HepG2 (cell line): ENCODE results near the gene MYO1E. TPM values are rescaled to one million over a fixed set of nuclear protein-coding genes. Genes with fewer than 3 reads are reported as not detected.

ENCODE experiments used
- ISL2 ChIP-seq: sonication (generic); formaldehyde crosslinking; IDR thresholded peaks from 2 replicates; pipeline ENCODE4 v1.5.0; 2020; ENCODE audit warnings: missing genetic modification reagents
- KLF6 ChIP-seq: IDR thresholded peaks from 2 replicates; pipeline ENCODE4 v1.8.0; 2016; ENCODE audit warnings: missing biosample characterization, missing genetic modification reagents
- MIXL1 ChIP-seq: IDR thresholded peaks from 2 replicates; pipeline ENCODE4 v1.6.1; 2016
- MXD4 ChIP-seq: IDR thresholded peaks from 2 replicates; pipeline ENCODE4 v1.6.1; 2016; ENCODE audit warnings: mild to moderate bottlenecking, missing biosample characterization, missing genetic modification reagents
- NBN ChIP-seq: fragments of 450-650 bp; conservative IDR thresholded peaks from 2 replicates; pipeline ENCODE4 v1.6.1; 2017
- NFKBIZ ChIP-seq: IDR thresholded peaks from 2 replicates; pipeline ENCODE4 v1.6.1; 2018; ENCODE audit warnings: missing genetic modification reagents, missing compliant biosample characterization
- REL ChIP-seq: sonication (generic); formaldehyde crosslinking; conservative IDR thresholded peaks from 2 replicates; pipeline ENCODE4 v1.8.0; 2022; ENCODE audit warnings: mild to moderate bottlenecking, missing genetic modification reagents, moderate library complexity
- STAT5B ChIP-seq: sonication (generic); formaldehyde crosslinking; IDR thresholded peaks from 2 replicates; pipeline ENCODE4 v1.4.0; 2020; ENCODE audit warnings: missing genetic modification reagents
- TEAD2 ChIP-seq: sonication (generic); formaldehyde crosslinking; IDR thresholded peaks from 2 replicates; pipeline ENCODE4 v1.9.0; 2021; ENCODE audit warnings: missing genetic modification reagents
- ZBTB38 ChIP-seq: sonication (generic); formaldehyde crosslinking; IDR thresholded peaks from 2 replicates; pipeline ENCODE4 v1.5.1; 2020; ENCODE audit warnings: mild to moderate bottlenecking, missing genetic modification reagents
- ZNF101 ChIP-seq: sonication (generic); formaldehyde crosslinking; IDR thresholded peaks from 2 replicates; pipeline ENCODE4 v1.4.0; 2020; ENCODE audit warnings: mild to moderate bottlenecking, low read depth, missing genetic modification reagents, borderline replicate concordance
- ZNF781 ChIP-seq: sonication (generic); formaldehyde crosslinking; IDR thresholded peaks from 2 replicates; pipeline ENCODE4 v1.5.1; 2020; ENCODE audit warnings: borderline replicate concordance, mild to moderate bottlenecking, missing genetic modification reagents; ENCODE audit errors: not compliant biosample characterization
- polyA plus RNA-seq, 8 experiments: library from polyadenylated mRNA; depleted of rRNA in 3 of 8; stranded (reverse) in 7 of 8; unstranded in 1 of 8; fragments of >200 nt; fragmentation: Illumina TruSeq in 4 of 8; extraction: Trizol in 4 of 8; gene quantifications; 2 replicates each; pipeline versions ENCODE4 v1.2.1 to v1.2.3, GENCODE V29; 2011 to 2016; ENCODE audit warnings: low read depth in 4 of 8, missing spikeins in 1 of 8, mixed read lengths in 1 of 8; ENCODE audit not compliant: insufficient read depth in 1 of 8
- total RNA-seq, 5 experiments: library from RNA; depleted of rRNA; stranded (reverse); fragments of >200 nt; fragmentation: Illumina TruSeq; extraction: Trizol; gene quantifications; 2 replicates each; pipeline ENCODE4 v1.2.3, GENCODE V29; 2016; ENCODE audit warnings: low read depth in 1 of 5
- TF ChIP-seq, protein P1 (sequence below): sonication (generic); formaldehyde crosslinking; IDR thresholded peaks from 2 replicates; pipeline ENCODE4 v1.4.0; 2020; ENCODE audit warnings: mild to moderate bottlenecking, missing genetic modification reagents
- TF ChIP-seq, protein P2 (sequence below), 2 experiments: sonication (generic) in 1 of 2; formaldehyde crosslinking in 1 of 2; IDR thresholded peaks; 2 replicates each; pipeline versions ENCODE4 v1.4.0 to v1.6.1; 2018 to 2020; ENCODE audit warnings: missing genetic modification reagents in 2 of 2, borderline replicate concordance in 1 of 2, low read depth in 1 of 2, mild to moderate bottlenecking in 1 of 2, missing biosample characterization in 1 of 2
- TF ChIP-seq, protein P3 (sequence below): sonication (generic); formaldehyde crosslinking; IDR thresholded peaks from 2 replicates; pipeline ENCODE4 v1.5.0; 2020; ENCODE audit warnings: mild to moderate bottlenecking, missing genetic modification reagents, borderline replicate concordance
- TF ChIP-seq, protein P4 (sequence below): sonication (generic); formaldehyde crosslinking; IDR thresholded peaks from 2 replicates; pipeline ENCODE4 v1.5.0; 2020; ENCODE audit warnings: missing genetic modification reagents
- TF ChIP-seq, protein P5 (sequence below): sonication (generic); formaldehyde crosslinking; IDR thresholded peaks from 2 replicates; pipeline ENCODE4 v1.5.1; 2020; ENCODE audit warnings: missing genetic modification reagents, mild to moderate bottlenecking, borderline replicate concordance

The MYO1E gene
- total and polyA plus RNA-seq, 2 of the 13 experiments (the other 11 are each of a cell fraction or from before 2014, with no cell fraction given), result 15.7 to 25.1 TPM

DNA sequence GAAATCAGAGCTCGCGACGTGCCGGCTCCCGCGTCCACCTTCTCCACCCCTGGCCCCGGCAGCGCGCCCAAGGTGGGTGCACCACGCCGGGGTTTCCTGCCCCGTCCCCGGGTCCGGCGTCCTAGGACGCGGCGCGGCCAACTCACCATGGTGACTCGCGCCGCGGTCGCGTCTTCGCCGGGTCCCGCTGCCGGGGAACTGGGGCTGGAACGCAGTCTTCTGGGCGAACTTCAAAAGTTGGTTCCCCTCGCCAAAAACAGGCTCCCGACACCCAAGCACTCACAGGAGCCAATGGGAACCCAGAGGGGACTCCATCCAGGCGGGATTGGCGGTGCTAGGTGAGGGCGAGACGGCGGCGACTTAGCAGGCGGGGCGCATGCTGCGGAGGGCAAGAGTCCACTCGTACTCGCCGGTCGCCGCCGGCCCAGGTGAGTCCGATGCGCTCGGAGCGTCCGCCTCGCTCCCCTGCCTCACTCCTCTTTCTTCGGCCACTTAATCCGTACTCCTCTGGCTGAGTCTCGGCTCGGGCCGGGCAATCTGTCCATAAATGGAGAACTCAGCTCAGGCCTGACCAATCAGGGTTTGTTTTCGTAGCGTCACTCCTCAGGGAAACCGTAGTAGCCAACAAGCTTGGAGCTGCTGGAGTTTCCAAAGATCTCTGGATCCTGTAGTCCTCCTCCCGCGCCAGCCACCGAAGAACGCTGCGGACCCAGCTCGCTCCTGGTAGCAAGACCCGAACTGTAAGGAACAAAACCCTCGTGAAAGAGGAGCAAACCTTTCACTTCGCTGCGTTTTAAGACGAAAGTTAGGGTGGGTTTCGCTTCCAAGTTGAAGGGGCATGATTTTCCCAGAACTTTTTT, at the start of gene MYO1E (continued):
- peak; percentile 56; the same call in 1 of the 2 replicates for TF ChIP-seq MXD4 (CRISPR knock-in tag)
- no peak for TF ChIP-seq NBN
- TF ChIP-seq, protein P1, sequence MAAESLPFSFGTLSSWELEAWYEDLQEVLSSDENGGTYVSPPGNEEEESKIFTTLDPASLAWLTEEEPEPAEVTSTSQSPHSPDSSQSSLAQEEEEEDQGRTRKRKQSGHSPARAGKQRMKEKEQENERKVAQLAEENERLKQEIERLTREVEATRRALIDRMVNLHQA (CRISPR knock-in tag), result no peak
- no peak for TF ChIP-seq ZNF101 (CRISPR knock-in tag)
- TF ChIP-seq NFKBIZ (CRISPR knock-in tag), result no peak
- no peak for TF ChIP-seq REL (CRISPR knock-in tag)
- no peak for TF ChIP-seq STAT5B
- TF ChIP-seq, protein P2, sequence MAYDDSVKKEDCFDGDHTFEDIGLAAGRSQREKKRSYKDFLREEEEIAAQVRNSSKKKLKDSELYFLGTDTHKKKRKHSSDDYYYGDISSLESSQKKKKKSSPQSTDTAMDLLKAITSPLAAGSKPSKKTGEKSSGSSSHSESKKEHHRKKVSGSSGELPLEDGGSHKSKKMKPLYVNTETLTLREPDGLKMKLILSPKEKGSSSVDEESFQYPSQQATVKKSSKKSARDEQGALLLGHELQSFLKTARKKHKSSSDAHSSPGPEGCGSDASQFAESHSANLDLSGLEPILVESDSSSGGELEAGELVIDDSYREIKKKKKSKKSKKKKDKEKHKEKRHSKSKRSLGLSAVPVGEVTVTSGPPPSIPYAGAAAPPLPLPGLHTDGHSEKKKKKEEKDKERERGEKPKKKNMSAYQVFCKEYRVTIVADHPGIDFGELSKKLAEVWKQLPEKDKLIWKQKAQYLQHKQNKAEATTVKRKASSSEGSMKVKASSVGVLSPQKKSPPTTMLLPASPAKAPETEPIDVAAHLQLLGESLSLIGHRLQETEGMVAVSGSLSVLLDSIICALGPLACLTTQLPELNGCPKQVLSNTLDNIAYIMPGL (CRISPR knock-in tag; IDR thresholded peaks at IDR 0.05; ENCODE audit: borderline replicate concordance in 1 of 2, low read depth in 1 of 2), result peak; percentile 85; a peak in 3 of 4 replicates
- peak; percentile 45; the same call in 1 of the 2 replicates for TF ChIP-seq MIXL1
- peak; percentile 25 for TF ChIP-seq ZNF781 (CRISPR knock-in tag)
- no peak for TF ChIP-seq KLF6 (CRISPR knock-in tag)
- TF ChIP-seq TEAD2 (CRISPR knock-in tag), result no peak
- peak; percentile 48 for TF ChIP-seq ISL2
- peak; percentile 49; the same call in 1 of the 2 replicates for TF ChIP-seq ZBTB38 (CRISPR knock-in tag)
- TF ChIP-seq, protein P3, sequence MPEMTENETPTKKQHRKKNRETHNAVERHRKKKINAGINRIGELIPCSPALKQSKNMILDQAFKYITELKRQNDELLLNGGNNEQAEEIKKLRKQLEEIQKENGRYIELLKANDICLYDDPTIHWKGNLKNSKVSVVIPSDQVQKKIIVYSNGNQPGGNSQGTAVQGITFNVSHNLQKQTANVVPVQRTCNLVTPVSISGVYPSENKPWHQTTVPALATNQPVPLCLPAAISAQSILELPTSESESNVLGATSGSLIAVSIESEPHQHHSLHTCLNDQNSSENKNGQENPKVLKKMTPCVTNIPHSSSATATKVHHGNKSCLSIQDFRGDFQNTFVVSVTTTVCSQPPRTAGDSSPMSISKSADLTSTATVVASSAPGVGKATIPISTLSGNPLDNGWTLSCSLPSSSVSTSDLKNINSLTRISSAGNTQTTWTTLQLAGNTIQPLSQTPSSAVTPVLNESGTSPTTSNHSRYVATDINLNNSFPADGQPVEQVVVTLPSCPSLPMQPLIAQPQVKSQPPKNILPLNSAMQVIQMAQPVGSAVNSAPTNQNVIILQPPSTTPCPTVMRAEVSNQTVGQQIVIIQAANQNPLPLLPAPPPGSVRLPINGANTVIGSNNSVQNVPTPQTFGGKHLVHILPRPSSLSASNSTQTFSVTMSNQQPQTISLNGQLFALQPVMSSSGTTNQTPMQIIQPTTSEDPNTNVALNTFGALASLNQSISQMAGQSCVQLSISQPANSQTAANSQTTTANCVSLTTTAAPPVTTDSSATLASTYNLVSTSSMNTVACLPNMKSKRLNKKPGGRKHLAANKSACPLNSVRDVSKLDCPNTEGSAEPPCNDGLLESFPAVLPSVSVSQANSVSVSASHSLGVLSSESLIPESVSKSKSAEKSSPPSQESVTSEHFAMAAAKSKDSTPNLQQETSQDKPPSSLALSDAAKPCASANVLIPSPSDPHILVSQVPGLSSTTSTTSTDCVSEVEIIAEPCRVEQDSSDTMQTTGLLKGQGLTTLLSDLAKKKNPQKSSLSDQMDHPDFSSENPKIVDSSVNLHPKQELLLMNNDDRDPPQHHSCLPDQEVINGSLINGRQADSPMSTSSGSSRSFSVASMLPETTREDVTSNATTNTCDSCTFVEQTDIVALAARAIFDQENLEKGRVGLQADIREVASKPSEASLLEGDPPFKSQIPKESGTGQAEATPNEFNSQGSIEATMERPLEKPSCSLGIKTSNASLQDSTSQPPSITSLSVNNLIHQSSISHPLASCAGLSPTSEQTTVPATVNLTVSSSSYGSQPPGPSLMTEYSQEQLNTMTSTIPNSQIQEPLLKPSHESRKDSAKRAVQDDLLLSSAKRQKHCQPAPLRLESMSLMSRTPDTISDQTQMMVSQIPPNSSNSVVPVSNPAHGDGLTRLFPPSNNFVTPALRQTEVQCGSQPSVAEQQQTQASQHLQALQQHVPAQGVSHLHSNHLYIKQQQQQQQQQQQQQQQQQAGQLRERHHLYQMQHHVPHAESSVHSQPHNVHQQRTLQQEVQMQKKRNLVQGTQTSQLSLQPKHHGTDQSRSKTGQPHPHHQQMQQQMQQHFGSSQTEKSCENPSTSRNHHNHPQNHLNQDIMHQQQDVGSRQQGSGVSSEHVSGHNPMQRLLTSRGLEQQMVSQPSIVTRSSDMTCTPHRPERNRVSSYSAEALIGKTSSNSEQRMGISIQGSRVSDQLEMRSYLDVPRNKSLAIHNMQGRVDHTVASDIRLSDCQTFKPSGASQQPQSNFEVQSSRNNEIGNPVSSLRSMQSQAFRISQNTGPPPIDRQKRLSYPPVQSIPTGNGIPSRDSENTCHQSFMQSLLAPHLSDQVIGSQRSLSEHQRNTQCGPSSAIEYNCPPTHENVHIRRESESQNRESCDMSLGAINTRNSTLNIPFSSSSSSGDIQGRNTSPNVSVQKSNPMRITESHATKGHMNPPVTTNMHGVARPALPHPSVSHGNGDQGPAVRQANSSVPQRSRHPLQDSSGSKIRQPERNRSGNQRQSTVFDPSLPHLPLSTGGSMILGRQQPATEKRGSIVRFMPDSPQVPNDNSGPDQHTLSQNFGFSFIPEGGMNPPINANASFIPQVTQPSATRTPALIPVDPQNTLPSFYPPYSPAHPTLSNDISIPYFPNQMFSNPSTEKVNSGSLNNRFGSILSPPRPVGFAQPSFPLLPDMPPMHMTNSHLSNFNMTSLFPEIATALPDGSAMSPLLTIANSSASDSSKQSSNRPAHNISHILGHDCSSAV, result no peak
- TF ChIP-seq, protein P4, sequence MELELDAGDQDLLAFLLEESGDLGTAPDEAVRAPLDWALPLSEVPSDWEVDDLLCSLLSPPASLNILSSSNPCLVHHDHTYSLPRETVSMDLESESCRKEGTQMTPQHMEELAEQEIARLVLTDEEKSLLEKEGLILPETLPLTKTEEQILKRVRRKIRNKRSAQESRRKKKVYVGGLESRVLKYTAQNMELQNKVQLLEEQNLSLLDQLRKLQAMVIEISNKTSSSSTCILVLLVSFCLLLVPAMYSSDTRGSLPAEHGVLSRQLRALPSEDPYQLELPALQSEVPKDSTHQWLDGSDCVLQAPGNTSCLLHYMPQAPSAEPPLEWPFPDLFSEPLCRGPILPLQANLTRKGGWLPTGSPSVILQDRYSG (CRISPR knock-in tag), result no peak
- TF ChIP-seq, protein P5, sequence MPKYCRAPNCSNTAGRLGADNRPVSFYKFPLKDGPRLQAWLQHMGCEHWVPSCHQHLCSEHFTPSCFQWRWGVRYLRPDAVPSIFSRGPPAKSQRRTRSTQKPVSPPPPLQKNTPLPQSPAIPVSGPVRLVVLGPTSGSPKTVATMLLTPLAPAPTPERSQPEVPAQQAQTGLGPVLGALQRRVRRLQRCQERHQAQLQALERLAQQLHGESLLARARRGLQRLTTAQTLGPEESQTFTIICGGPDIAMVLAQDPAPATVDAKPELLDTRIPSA (CRISPR knock-in tag), result no peak
